Sciatic nerve (tissue), 2 donors: ENCODE results near the gene TAF5L. TPM values are rescaled to one million over a fixed set of nuclear protein-coding genes. Genes with fewer than 3 reads are reported as not detected.
"Not testable (repeated sequence)": the region's sequence is repeated elsewhere in the genome, so short reads cannot be mapped to it uniquely, and the experiment has no call there.

Experiments used
- ATAC-seq: fragments of 200-7000 bp; cut with Tn5 transposase; one replicate; pipeline ENCODE4 v1.9.1; 2020; ENCODE audit warnings: mild to moderate bottlenecking, moderate library complexity
- DNase-seq: peaks from one replicate; pipeline ENCODE4 v3.0.0-alpha.2; 2020; ENCODE audit warnings: low spot score
- intact Hi-C: fragments of 100-400 bp; cut with DNase I; formaldehyde crosslinking; loops from one replicate; pipeline ENCODE4 v1.14.2; 2022
- total RNA-seq: library from RNA; stranded (reverse); fragmentation: NEBNext Ultra II Directional; extraction: Animal tissue kit (Norgen Biotek cat#: 25700); gene quantifications from one replicate; pipeline ENCODE4 v1.2.1, GENCODE V29; 2021
- donor health status: DM: no; HTN: no; CAD: no.
- donor health status: DM: no; HTN: no; CAD: no.

Gene TAF5L
- total RNA-seq, 1 donor from 2014 or later: 15.2 TPM

- peak; percentile 58 for ATAC-seq
Measured at GRCh38 chr1:229645324-229645993, 19.5 kb upstream of the TAF5L start.

GRCh38 chr1:229643996-229644745 lies 18.2 kb upstream of the TAF5L start:
- DNase-seq (no peak), ATAC-seq (peak; percentile 40)
- intact Hi-C loops: no loop called here

More at GRCh38 chr1:229645324-229645993, 19.5 kb upstream of the TAF5L start:
- DNase-seq: no peak
- intact Hi-C loops: no loop called here

DNA sequence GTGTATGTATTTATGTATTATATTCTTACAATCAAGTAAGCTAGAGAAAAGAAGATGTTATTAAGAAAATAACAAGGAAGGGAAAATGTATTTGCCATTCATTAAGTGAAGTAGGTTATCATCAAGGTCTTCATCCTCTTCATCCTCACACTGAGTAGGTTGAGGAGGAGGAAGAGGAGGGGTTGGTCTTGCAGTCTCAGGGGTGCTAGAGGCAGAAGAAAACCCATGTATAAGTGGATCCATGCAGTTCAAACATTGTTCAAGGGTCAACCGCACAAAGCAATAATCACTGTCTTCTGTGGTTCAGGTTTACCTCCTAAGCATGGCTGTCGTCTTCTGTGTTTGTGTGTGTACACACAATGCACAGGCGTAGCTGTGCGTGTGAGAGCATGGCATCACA lies 17.0 kb upstream of the TAF5L start:
- intact Hi-C loops: no loop called here
- ATAC-seq (no peak), DNase-seq (no peak)

GRCh38 chr1:229642376-229642775 lies 16.5 kb upstream of the TAF5L start:
- intact Hi-C loops: no loop called here
- no peak for DNase-seq
- ATAC-seq: no peak

DNA sequence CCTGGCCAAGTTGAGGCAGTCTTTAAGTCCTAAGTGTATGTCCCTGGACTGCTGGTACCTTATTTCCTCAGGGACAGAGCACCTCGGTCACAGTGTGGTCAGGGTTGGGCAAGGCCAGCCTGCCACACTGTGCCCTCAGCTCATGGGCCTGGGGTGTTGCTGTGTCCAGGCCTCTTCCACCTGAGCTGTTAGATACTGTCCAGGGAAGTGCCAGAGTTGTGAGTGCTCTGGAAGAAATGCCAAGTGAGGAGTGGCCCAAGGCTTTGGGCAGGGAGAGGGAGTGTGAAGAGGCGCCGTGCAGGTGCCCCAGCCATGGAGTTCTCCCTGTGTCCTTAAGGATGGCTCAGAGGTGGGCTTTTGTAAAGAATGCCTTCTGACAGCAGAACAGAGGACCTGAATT lies 15.4 kb upstream of the TAF5L start:
- DNase-seq: no peak
- ATAC-seq: no peak
- intact Hi-C loops: no loop called here

- no peak for DNase-seq
- no peak for ATAC-seq
- intact Hi-C loops: no loop called here
Measured at GRCh38 chr1:229640455-229640854, 14.5 kb upstream of the TAF5L start.

GRCh38 chr1:229637746-229638145 lies 11.8 kb upstream of the TAF5L start:
- intact Hi-C loops: no loop called here
- DNase-seq: no peak
- no peak for ATAC-seq

- DNase-seq (no peak), ATAC-seq (no peak)
- intact Hi-C loops: no loop called here
Measured at GRCh38 chr1:229636042-229636441, 10.1 kb upstream of the TAF5L start.

DNA sequence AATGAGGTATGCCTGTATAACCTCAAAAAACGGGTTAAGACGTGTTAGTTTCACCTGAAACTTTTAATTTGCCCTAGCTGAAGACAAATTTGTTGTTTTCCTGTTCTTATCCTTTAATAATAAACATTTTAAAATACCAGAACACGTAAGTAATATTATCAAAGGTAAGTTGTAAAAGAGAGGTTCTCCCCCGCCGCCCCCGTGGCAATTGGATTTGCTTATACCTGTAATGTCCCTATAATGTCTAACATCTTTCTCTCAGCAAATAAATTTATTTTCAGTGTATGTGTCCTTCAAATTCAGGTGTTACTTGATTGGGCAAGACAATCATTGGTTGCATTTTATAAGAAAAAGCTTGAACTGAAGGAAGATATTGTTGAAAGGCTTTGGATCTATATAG lies 6.0 kb upstream of the TAF5L start:
- intact Hi-C loops: no loop called here
- ATAC-seq (no peak), DNase-seq (no peak)

DNA sequence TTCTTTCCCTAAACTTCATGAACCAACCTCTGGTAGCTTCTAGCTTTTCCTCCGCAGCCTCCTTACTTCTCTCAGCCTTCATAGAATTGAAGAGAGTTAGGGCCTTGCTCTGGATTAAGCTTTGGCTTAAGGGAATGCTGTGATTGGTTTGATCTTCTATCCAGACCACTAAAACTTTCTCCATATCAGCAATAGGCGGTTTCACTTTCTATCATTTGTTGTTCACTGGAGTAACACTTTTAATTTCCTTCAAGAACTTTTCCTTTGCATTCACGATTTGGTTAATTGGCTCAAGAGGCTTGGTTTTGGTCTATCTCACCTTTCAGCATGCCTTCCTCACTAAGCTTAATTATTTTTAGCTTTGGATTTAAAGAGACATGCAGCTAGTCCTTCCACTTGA lies 5.2 kb upstream of the TAF5L start:
- intact Hi-C loops: no loop called here

DNA sequence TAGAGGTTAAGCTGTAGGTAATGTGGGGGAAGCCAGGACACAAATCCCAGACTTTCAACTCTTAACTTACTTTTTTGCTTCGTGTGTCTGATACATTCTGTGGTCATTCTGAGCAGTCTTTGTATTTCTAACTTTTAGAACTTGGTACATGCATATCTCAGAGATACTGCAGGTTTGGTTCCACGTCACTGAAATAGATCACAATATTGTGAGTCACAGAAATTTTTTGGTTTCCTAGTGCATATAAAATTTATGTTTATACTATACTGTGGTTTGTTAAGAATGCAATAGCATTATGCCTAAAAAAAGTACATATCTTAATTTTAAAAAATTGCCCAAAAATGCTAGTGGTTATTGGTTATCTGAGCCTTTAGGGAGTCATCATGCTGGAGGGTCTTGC lies 3.3 kb upstream of the TAF5L start:
- DNase-seq (no peak), ATAC-seq (no peak)
- intact Hi-C loops: loop anchor here (10.0 kb wide), 1 partner anchor 64 kb away; no protein-coding TSS in a partner anchor

More for the DNA sequence above, 5.2 kb upstream of the TAF5L start:
- DNase-seq: no peak
- no peak for ATAC-seq

- intact Hi-C loops: loop anchor here (10.0 kb wide), 1 partner anchor 62 kb away; no protein-coding TSS in a partner anchor
- no peak for DNase-seq
- ATAC-seq: no peak
Measured at GRCh38 chr1:229627003-229627402, 1.1 kb upstream of the TAF5L start.

GRCh38 chr1:229625071-229625914 lies 629 bp downstream of the TAF5L start:
- peak; percentile 60 for ATAC-seq
- peak; percentile 72 for DNase-seq
- intact Hi-C loops: loop anchor here (10.0 kb wide), 1 partner anchor 60 kb away; no protein-coding TSS in a partner anchor

GRCh38 chr1:229624521-229625070 lies 1.3 kb downstream of the TAF5L start:
- ATAC-seq (no peak), DNase-seq (no peak)
- intact Hi-C loops: loop anchor here (10.0 kb wide), 1 partner anchor 60 kb away; no protein-coding TSS in a partner anchor

GRCh38 chr1:229623838-229624237 lies 2.1 kb downstream of the TAF5L start:
- ATAC-seq (no peak), DNase-seq (no peak)
- intact Hi-C loops: loop anchor here (10.0 kb wide), 1 partner anchor 59 kb away; no protein-coding TSS in a partner anchor

DNA sequence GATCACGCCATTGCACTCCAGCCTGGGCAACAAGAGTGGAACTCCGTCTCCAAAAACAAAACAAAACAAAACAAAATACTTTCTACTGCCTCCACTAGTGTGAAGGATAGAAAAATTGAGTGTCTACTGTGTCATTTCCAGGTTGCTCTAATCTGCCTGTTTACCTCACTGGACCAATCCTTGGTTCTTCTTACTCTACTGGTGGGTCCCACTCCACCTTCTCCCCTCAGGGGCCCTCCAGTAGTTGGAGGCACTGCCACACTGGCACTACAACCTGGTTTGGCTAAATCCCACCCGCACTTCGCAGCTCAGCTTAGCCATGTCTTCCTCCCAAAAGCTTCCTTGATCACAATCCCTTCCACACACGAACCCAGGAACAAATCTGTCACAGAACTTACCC lies 2.7 kb downstream of the TAF5L start:
- ATAC-seq (no peak), DNase-seq (no peak)
- intact Hi-C loops: loop anchor here (10.0 kb wide), 1 partner anchor 58 kb away; no protein-coding TSS in a partner anchor

DNA sequence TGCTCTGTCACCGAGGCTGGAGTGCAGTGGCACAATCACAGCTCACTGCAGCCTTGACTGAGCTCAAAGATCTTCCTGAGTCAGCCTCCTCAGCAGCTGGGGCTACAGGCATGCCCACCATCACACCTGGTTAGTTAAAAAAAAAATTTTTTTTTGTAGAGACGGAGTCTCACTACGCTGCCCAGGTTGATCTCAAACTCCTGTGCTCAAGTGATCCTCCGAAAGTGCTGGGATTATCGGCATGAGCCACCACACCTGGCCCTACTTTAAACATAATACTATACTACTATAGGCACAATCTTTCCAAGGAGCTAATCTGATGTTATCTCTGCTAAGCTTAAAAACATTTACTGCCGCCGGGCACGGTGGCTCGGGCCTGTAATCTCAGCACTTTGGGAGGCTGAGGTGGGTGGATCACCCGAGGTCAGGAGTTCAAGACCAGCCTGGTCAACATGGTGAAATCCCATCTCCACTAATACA lies 3.2 kb downstream of the TAF5L start:
- not testable (repeated sequence) for ATAC-seq, DNase-seq
- intact Hi-C loops: loop anchor here (10.0 kb wide), 1 partner anchor 58 kb away; no protein-coding TSS in a partner anchor

GRCh38 chr1:229621663-229622062 lies 4.3 kb downstream of the TAF5L start:
- ATAC-seq: no peak
- intact Hi-C loops: loop anchor here (10.0 kb wide), 1 partner anchor 57 kb away; no protein-coding TSS in a partner anchor
- DNase-seq: no peak

DNA sequence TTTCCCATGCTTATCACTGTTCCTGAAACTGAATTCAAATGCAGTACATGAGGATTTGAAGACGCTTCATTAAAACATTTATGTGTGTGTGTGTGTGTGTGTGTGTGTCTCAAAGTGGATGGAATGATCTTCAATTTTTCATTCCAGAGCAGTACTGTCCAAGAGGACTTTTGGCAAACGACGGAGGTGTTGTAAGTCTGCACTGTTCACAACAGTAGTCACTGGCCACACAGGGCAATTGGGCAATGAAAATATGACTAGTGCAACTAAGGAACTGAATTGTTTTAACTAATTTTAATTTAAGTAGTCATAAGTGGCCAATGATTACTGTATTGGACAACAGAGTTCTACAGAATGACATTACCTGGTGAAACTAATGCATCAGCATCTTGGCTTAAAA lies 5.0 kb downstream of the TAF5L start:
- ATAC-seq: peak; percentile 56
- no peak for DNase-seq
- intact Hi-C loops: loop anchor here (10.0 kb wide), 1 partner anchor 56 kb away; no protein-coding TSS in a partner anchor
